NCI-H187 treated with DMSO at 0.1 percent for 48 hours (cell line): ENCODE results near the gene POGLUT3.

Source experiments
- DNase-seq: peaks from one replicate; lab custom pipeline; 2025; lab: John Stamatoyannopoulos, UW

The POGLUT3 gene, protein sequence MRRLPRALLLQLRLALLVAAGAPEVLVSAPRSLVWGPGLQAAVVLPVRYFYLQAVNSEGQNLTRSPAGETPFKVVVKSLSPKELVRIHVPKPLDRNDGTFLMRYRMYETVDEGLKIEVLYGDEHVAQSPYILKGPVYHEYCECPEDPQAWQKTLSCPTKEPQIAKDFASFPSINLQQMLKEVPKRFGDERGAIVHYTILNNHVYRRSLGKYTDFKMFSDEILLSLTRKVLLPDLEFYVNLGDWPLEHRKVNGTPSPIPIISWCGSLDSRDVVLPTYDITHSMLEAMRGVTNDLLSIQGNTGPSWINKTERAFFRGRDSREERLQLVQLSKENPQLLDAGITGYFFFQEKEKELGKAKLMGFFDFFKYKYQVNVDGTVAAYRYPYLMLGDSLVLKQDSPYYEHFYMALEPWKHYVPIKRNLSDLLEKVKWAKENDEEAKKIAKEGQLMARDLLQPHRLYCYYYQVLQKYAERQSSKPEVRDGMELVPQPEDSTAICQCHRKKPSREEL

DNA sequence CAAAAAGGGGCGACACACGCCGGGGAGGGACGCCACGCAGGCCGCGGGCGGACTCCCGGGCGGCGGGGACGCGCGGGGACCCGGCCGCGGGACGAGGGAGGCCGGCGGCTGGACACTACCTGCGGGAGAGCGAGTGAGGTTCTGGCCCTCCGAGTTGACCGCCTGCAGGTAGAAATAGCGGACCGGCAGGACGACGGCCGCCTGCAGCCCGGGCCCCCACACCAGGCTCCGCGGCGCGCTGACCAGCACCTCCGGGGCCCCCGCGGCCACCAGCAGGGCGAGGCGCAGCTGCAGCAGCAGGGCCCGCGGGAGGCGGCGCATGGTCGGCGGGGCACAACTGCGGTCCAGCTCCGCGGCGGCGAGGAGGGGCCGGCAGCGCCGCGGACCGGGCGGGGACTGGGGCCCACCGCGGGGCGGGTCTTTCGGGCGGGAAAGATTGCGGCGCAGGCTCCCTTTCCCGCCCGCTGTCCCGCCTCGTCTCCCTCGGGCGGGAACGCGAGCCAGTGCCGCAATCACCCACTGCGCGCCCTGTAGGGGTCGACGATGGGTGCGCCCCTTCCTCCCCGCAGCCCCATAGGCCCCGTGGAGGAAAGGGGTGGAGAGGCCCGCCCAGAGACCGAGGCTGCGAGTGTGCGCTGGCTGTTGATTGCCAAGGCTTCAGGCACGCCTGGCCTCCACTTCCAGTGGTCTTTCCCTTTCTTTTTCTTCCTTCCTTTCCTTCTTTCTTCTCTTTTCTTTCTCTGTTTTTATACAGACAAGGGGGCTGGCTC lies at the start of gene POGLUT3:
Gene POGLUT3, minus strand, starts transcription at position 339 of the 770 bp plus-strand sequence. Its CDS starts 18 bp downstream, at position 321.
- DNase-seq, result no peak

DNA sequence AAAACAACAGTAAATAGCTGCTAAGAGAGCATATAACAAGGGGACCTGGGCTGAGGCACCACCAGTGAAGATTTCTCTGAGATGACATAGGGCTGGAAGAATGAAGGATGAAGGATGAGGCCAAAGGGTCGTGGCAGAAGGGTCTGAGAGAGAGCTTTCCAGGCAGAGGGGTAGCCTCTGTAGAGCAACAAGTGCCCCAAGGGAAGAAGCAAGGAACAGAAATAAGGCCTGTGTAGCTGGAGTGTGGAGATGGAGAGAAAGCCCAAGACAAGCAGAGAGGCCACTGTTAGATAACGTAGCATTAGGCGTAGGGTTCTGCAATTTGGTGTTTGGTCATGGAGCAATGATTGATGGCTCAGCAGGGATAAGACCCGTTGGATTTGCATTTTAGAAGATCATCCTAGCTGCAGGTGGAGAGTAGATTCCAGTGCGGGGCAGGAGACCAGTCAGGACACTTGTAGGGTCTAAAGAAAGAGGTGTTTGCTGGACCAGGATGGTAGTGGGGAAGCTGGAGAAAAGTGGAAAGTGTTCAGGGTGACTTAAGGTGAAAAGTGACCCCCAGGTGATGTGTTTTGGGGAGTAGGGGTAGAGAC lies 47.8 kb upstream of the POGLUT3 start:
- DNase-seq, result no peak

DNA sequence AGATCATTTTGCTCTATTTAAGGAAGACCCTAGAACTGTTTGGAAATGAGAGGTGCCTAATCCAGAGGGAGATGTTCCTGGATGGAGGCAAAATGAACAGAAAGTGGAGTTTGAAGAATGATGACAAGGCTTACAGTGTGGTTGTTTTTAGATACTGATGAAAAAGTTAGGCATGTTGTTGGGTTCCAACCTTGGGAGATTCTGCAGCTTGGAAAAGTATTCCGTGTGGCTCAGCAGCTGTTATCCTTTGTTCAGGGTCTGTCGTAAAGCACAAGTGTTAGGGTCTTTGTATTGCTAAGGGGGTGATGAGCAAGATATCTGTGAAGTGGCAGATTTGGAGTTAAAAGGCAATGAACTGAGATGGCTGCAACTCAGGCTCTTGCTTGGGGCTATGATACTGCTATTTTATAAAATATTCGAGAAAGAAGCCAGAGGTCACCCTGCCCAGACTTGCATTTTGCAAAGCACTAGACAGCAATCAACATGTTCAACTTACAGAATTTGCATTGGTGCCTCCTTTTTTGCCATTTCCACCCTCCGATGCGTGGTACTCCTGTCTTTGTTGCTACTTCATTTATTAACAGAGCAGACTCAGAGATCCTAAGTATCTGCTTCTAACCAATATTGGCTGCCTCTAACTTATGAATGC lies 45.3 kb upstream of the POGLUT3 start:
- no peak for DNase-seq

DNA sequence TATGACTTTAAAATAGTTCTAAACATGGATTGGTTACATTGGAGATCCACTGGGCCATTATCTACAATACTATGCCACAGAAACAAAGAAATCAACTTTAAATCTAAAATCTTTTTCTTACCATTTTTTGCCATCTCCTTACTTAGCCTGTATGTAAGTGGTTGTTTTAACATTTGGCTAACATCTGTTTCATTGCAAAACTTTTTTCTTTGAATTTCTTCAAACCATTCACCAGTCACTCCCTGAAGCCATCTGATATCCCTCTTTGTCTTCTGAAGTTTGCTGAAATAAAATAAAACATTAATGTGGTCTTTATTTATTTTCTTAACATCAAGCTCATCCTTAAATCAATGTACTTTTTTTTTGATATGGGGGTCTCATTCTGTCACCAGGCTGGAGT lies 43.3 kb upstream of the POGLUT3 start:
- DNase-seq, result no peak

DNA sequence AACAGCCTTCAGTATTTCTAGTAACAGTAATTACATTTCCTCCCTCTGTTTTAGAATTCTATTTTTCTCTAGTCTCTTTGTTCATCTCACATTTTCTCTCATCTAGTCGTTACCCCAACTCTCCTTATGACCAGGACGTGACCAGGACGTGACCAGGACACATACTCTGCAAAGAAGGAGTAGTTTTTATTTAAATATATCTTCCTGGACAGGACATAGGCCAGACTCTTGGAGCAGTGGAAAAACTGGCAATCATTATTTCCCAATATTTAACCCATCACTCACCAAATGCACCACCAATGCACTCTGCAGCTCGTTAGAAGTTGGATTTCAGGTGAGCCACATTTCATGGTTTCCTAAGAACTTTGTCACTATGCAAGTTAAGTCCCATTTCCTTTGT lies 40.3 kb upstream of the POGLUT3 start:
- DNase-seq, result no peak

DNA sequence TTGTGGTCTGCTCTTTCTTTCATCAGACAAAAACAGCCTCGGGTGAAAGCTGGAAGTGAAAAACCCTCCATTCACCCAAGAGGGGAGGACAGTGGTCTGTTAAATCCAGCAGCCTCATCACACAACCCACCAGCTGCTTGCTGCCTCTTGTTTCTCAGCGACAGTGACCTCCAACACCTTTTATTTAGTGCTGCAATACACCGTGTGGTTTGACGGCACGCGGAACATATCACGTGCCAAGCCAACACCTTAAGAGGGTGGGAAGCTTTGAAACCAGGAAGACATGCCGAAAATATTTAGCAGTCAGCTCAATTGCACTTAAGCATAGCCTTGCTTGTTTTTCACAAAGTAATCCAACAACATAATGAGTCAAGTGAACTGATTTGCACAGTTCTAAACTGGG lies 39.8 kb upstream of the POGLUT3 start:
- DNase-seq, result peak; percentile 13

DNA sequence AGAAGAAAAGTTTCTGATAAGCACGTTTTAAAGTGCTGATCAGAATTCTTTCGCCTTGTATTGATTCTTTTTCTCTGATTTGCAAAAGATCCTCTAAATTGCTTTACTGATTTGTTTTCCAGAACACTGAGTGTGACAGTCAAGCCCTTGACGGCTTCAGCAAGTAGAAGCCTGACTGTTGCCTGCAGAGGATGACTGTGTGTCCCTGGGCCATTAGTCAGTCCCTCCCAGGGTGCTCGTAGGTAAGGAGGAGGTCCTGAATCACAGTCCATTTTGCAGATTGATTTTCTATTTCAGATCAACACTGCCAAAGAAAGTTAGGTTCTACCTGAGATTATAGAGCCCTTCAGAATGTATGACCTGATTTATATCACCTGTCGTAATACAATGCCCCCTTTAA lies 38.6 kb upstream of the POGLUT3 start:
- no peak for DNase-seq

DNA sequence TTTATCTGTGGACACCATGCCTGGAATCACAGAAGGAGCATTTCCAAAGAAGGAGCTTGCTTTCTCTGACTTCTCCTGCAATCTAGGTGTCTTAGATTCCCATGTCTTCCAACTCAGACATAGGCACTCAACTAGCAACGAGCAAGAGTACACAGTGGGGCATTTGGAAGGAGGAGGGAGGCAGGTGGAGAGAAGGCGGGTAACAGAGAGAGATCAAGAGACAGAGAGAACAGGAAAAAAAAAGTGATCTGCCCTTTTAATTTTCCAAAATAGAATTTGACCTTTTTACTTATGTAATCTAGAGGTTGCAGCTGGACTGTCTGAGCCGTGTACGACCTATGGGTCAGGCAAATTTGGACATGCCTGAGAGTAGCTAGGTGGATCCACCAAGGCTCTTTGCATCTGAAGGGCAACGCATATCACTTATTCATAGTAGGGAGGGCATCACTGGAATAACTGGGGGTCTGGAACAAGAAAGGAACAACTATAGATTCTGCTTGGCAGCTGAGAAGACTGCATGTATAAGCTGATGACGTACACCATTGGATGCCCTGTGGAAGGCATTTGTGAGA lies 37.3 kb upstream of the POGLUT3 start:
- no peak for DNase-seq

DNA sequence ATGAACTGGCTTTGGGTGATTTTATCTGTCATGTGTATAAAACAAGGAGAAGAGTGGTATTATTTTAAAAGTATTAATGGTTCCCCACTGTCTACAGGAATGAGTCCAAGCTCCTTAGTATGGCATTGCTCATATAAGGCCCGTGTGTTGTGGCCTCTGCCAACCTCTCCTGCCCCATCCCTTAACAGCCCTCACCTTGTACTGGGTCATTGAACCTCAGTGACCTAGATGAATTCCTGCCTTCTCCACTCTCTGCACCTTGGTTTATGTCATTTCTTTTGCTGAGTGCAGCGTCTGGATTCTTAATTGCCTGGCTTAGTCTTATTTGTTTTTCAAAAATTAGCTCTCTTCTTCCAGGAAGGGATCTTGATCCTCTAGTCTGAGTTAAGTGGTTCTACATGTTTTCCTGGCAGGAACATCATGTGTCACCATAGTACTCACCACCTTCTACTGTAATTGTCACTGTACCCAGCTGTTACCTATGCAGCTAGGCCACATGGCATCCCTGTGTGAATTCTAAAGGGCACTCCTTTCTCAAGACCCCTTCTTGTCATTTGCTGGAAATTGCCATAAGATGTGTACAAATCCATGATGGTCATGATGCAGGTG lies 36.2 kb upstream of the POGLUT3 start:
- no peak for DNase-seq

DNA sequence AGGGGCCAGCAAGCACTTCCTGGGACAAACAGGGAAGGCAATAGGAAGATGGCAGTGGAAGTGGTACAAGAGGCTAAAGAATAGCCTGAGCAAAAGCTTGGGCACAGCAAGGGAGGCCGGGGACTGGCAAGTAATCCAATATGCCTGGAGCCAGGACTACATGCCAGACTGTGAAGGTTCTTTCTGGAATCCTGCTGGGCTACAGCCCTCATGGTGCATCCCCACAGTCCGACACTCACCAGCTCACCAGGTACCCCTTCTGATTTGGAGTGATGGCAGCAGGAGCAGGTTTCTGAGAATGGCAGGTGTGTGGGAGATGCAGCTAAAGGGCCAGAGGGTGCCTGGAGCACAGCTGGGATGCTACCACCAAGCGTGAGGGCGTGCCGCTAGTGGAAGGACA lies 32.2 kb upstream of the POGLUT3 start:
- DNase-seq, result no peak

DNA sequence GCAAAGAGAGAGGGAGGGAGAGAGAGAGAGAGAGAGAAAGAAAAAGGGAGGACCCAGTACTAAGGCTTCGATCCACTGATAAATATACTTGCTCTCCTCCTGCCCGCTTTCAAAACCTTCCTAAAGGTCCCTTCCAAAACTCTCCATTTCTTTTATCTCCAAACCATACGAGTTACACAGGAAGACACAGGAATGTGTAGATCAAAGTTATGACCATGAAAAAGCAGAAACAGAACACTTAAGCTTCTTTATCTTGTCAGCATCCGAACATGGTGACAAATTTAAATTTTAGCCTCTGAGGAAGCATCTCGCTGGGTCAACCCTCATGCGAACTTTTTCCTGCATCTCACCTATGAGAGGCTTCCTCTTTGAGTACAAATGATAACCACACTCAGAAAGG lies 29.2 kb upstream of the POGLUT3 start:
- no peak for DNase-seq

DNA sequence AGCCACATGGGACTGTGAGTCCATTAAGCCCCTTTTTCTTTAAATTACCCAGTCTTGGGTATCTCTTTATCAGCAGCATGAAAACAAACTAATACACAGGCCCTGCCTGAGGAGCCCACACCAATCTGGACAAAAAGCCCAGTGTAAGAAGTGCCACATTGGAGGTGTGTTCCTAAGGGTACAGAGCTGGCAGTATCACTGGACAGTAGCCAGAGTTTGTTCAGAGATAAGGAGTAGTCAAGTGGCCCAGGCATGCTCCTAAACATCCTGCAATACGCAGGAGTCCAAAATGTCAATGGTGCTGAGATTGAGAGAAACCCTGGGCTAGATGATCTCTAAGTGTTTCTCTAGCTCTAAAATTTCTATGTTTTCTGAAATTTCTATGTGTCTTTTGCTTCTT lies 27.0 kb upstream of the POGLUT3 start:
- DNase-seq, result no peak

DNA sequence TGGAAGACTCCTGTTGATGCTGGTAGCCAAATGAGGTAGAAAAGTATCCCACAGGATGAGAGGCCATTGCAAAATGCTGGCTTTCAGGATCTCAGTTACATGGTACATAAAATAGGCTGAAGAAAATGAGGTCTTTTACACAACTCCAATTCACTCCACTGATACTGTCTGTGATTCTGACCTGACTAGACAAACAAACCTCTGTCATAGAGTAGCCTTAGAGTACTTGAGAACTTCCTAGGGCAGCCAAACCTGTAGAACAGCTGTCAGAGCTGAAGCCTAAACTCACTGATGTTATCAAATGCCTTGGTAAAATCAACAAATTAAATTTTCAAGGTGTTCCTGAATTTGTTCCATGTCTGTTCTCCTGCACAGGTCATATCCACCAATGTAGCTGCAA lies 26.2 kb upstream of the POGLUT3 start:
- DNase-seq, result no peak

DNA sequence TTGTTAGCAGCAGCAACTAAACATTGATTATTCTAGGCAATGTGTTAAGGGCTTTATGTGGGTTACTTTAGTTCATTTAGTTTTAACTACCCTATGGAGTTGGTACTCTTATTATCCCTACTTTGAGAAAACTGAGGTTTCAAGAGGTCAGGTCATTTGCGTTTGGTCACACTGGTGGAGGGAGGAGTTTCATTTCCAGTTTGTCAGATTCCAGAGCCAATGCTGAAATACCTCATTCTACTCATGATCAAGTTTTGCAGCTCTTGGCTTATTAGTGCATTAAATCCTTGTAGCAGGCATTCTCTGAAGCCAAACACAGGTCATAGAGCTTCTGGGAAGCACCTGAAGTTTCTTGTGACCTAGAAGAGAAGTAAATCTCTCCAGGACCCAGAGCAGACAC lies 24.1 kb upstream of the POGLUT3 start:
- no peak for DNase-seq

DNA sequence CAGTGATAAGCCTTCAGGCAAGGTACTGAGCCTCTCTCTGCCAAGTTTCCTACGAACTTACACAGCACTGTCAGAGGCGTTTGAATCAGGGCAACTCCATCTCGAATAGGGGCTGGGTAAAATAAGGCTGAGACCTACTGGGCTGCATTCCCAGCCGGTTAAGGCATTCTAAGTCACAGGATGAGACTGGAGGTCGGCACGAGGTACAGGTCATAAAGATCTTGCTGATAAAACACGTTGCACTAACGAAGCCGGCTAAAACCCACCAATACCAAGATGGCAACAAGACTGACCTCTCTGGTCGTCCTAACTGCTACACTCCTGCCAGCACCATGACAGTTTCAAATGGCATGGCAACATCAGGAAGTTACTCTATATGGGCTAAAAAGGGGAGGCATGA lies 20.4 kb upstream of the POGLUT3 start:
- DNase-seq, result no peak

DNA sequence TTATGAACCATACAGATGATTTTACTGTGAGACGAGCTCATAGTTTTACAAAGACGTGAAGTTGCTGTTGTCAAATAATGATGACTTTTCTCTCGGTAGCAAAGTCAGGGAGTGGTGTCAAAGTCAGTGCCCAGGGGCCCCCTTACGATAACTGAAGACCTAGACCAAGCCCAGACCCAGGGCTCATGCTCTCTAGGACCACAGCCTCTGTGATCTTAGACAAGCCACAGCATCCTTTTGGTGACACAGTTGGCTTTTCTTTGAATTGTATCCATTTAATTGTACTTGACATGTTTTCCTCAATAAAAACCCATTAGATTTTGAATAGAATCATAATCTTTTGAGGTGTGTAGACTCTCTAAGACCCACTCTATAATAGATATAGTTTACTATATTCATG lies 17.9 kb upstream of the POGLUT3 start:
- no peak for DNase-seq

DNA sequence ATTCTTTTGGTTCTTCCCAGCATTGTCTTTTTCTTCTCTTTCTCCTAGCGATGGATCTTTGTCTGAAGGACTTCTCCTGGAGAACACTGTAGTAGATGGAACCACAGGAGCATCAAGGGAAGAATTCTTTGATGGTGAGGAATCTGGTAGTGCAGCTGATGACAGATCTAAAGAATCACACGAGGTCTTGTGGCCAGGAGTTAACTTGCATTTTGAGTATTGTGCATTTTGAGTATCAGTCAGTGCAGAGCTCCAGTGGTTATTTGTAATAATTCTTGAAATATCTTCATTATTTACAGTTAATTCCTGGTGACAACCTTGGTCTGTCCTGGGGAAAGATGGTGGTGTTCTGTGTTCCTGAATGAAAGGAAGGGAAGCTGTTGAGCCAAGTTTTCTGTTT lies 14.5 kb upstream of the POGLUT3 start:
- no peak for DNase-seq

DNA sequence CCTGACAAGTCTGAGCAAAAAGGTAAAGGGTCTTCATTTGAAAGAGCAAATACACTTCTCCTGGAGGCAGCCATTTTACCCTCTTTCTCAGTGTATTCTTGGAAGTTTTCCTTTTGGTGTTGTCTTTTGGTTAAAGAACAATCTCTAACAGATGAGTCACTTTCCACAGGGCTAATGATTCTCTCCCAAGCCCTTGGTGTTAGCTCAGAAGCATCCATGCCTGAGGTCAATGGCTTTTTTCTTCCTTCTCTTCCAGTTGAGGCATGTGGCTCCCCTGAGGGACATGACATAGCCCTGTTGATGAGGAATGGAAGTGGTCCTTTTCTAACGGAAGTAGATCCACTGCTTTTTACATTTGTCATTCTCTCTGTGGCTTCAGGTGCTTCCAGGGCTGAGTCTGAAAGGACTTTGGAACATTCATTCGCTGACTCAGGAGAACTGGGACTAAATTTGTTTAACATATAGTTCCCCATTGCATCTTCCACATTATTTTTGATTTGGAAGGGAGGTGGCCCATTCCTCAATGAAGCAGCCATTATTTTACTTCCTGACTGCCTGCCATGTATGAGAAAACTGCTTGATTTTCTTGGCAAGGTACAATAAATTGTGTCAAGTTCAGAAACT lies 13.8 kb upstream of the POGLUT3 start:
- no peak for DNase-seq

DNA sequence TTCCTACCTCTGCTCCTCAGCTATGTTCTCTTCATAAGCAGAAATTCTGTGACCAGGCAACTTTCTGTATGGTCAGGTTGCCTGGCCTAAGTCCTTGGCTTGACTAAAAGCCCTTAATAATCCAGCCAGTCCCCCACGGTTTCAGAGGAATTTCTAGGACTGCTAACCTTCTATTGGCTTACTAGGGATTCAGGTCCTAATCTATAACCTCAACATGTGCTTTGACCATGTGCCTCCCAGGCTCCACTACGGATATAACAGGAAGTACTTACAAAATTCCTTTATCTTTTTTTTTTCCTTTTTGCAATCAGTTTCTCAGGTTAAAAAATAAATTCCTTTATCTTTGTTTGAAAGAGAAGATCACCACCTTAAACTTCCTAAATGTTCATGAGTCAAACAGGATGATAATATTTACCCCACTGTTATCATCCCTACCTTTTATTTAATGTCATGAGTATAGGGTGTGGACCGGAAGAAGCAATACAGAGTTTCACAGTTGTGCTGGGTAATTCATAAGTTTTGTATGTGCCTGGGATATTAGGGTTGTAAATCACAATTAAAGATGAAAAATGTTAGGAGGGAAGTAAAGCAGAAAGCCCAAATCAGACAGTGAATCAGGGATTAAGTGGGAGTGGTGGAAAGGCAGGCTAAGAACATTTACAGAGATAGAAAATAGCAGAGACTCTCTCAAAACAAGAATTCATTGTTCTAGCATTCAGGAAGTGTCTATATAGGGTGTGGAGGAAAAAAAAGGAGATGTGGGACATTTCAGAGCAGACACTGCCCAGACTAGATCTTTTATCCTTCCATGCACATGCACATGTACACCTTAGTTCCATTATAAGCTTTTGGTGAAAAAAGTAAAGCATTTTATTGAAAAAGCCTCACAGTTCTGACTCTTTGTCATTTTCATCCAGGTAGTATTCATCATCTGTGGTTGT lies 10.7 kb upstream of the POGLUT3 start:
- no peak for DNase-seq

DNA sequence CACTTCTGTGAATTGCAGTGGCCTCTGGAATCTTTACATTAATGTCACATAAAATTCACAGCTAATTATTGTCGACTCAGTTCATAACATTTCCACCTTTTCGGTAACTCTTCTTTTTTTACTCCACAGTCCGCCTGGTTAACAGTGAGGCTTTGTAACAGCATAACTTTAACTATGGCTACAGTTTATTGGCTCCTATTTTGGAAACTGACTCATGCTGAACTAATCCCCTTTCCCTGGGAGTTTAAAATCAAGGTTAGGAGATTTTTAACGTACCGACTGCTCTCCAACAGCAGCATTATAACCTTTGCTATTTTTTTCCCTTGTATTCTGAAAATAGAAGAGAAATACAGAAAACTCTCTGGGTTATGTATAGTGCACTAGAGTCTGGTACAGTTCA lies 3.2 kb upstream of the POGLUT3 start:
- DNase-seq, result no peak
